Measurements from ENCODE around the gene IL21R.
"Not testable (repeated sequence)": the region's sequence is repeated elsewhere in the genome, so short reads cannot be mapped to it uniquely, and the experiment has no call there.

Gene IL21R

GRCh38 chr16:27447301-27447700 lies 45.3 kb downstream of the IL21R start:
- DNase-seq, result no peak

- DNase-seq, result no peak
Measured at GRCh38 chr16:27448532-27449433, 46.8 kb downstream of the IL21R start.

GRCh38 chr16:27449434-27450195 lies 47.6 kb downstream of the IL21R start:
- DNase-seq, result no peak

GRCh38 chr16:27450196-27450549 lies 48.2 kb downstream of the IL21R start:
- DNase-seq, result no peak

GRCh38 chr16:27452569-27453493 lies 50.9 kb downstream of the IL21R start:
- no peak for DNase-seq

GRCh38 chr16:27453494-27453825 lies 51.5 kb downstream of the IL21R start:
- no peak for DNase-seq

- DNase-seq, result no peak
Measured at GRCh38 chr16:27455700-27456099, 53.7 kb downstream of the IL21R start.

GRCh38 chr16:27457605-27457900 lies 55.6 kb downstream of the IL21R start:
- DNase-seq, result not testable (repeated sequence)

- no peak for DNase-seq
Measured at GRCh38 chr16:27458258-27458657, 56.3 kb downstream of the IL21R start.

GRCh38 chr16:27458987-27459688 lies 57.2 kb downstream of the IL21R start:
- no peak for DNase-seq

GRCh38 chr16:27460213-27460612 lies 58.2 kb downstream of the IL21R start:
- no peak for DNase-seq

GRCh38 chr16:27460663-27461482 lies 58.9 kb downstream of the IL21R start:
- DNase-seq, result no peak

GRCh38 chr16:27461483-27462171 lies 59.7 kb downstream of the IL21R start:
- no peak for DNase-seq

- DNase-seq, result no peak
Measured at GRCh38 chr16:27462200-27462845, 60.3 kb downstream of the IL21R start.

- DNase-seq, result no peak
Measured at GRCh38 chr16:27462846-27463682, 61.1 kb downstream of the IL21R start.

GRCh38 chr16:27463741-27464591 lies 62.0 kb downstream of the IL21R start:
- DNase-seq, result no peak

- DNase-seq, result no peak
Measured at GRCh38 chr16:27464626-27465482, 62.9 kb downstream of the IL21R start.

GRCh38 chr16:27465483-27465879 lies 63.5 kb downstream of the IL21R start:
- no peak for DNase-seq
